GM13976 (cell line): ENCODE results near the gene SLC5A3.

Experiments
- DNase-seq: peaks from one replicate; pipeline ENCODE4 v3.0.0; 2012; ENCODE audit warnings: low spot score
- CTCF ChIP-seq: IDR thresholded peaks from 2 replicates; pipeline ENCODE4 v1.5.1; 2012; ENCODE audit warnings: borderline replicate concordance, mild to moderate bottlenecking; ENCODE audit not compliant: insufficient read depth; ENCODE audit errors: extremely low read depth, missing control alignments, control extremely low read depth
- in situ Hi-C: fragments of 300-500 bp; cut with MboI; formaldehyde crosslinking; loops from one replicate; pipeline ENCODE4 v1.12.0; 2022; ENCODE audit warnings: low sequenced_read_pairs, mixed read lengths, inconsistent platforms; ENCODE audit not compliant: unreplicated experiment

SLC5A3 gene

GRCh38 chr21:34097442-34097841 is 24.1 kb downstream of the SLC5A3 start:
- DNase-seq: no peak
- in situ Hi-C loops: no loop called here
- TF ChIP-seq CTCF: no peak

GRCh38 chr21:34100337-34100736 is 27.0 kb downstream of the SLC5A3 start:
- in situ Hi-C loops: no loop called here
- no peak for TF ChIP-seq CTCF
- DNase-seq: no peak

GRCh38 chr21:34100790-34101189 is 27.4 kb downstream of the SLC5A3 start:
- no peak for DNase-seq
- no peak for TF ChIP-seq CTCF
- in situ Hi-C loops: no loop called here

- in situ Hi-C loops: no loop called here
- no peak for DNase-seq
- TF ChIP-seq CTCF: no peak
These were observed 32.7 kb downstream of the SLC5A3 start for GRCh38 chr21:34105947-34106541.

- in situ Hi-C loops: no loop called here
- no peak for DNase-seq
- no peak for TF ChIP-seq CTCF
These were observed 34.2 kb downstream of the SLC5A3 start for GRCh38 chr21:34107606-34108005.

- in situ Hi-C loops: no loop called here
- TF ChIP-seq CTCF: no peak
- DNase-seq: no peak
These were observed 35.7 kb downstream of the SLC5A3 start for GRCh38 chr21:34109075-34109474.
